ENCODE results near the gene ZNF282.

ZNF282 gene

GRCh38 chr7:149195180-149196150 is at the start of gene ZNF282:
Gene ZNF282 (plus strand): TSS chr7:149195546. CDS start chr7:149195590, 44 bp downstream.
- peak; percentile 47 to 59 for DNase-seq (ENCODE audit: low read depth in 1 of 2, low spot score in 1 of 2)

- DNase-seq (ENCODE audit: low read depth in 1 of 2, low spot score in 1 of 2): peak; percentile 66 to 71
Observed at GRCh38 chr7:149147072-149147751, 48.1 kb upstream of the ZNF282 start, which contains the start of gene ZNF398. Gene ZNF398 (plus strand): TSS chr7:149147453. CDS start chr7:149147743, 290 bp downstream.

DNA sequence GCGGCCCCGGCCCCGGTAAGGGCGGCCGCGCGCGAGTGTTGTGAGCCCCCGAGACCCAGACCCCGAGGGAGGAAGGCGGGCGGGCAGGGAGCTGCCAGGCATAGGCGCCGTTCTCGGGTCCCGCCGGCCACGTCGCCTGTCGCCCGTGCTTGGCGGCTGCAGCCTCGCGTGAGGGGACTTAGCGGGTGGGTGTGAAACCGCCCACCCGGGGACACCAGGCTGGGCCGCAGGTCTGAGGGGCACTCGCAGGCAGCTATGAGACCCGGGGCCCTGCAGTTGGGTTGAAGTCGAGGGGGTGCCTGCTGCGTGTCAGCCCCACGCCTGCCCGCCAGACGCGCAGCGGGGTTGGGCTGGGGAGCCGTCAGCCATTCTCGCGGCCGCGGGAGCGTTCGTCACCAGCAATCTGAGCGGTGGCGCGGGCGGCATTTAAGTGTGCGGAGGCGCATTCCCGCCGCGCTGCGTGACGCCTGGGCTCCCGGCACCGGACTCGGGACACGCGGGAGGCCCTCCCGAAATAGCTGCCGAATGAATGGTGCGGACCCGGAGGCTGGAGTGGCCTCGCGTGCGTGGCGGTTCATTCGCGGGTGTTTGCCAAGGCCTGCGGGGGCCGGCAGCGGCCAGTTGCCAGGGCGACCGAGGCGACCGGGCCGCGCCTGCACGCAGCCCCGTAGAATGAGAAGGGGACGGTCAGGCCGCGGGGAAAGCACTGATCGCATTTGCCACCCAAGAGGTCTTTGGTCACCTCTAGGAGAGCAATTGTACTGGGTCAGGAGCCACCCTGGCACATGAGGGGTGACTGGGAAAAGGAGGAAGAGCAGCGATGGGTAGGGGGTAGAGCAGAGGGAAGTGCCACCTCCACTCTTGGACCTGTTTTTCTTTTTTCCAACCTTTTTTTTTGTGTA is 47.3 kb upstream of the ZNF282 start:
- peak; percentile 29 to 54 for DNase-seq (ENCODE audit: low read depth in 1 of 2, low spot score in 1 of 2)

- no peak for DNase-seq (ENCODE audit: low read depth in 1 of 2, low spot score in 1 of 2)
Observed at GRCh38 chr7:149150981-149151380, 44.4 kb upstream of the ZNF282 start.

GRCh38 chr7:149153346-149153745 is 42.0 kb upstream of the ZNF282 start:
- no peak for DNase-seq (ENCODE audit: low read depth in 1 of 2, low spot score in 1 of 2)

- no peak for DNase-seq (ENCODE audit: low read depth in 1 of 2, low spot score in 1 of 2)
Observed at GRCh38 chr7:149154056-149154455, 41.3 kb upstream of the ZNF282 start.

GRCh38 chr7:149156898-149157297 is 38.4 kb upstream of the ZNF282 start:
- DNase-seq (ENCODE audit: low read depth in 1 of 2, low spot score in 1 of 2): no peak

- no peak for DNase-seq (ENCODE audit: low read depth in 1 of 2, low spot score in 1 of 2)
Observed at GRCh38 chr7:149161241-149161848, 34.0 kb upstream of the ZNF282 start.

DNA sequence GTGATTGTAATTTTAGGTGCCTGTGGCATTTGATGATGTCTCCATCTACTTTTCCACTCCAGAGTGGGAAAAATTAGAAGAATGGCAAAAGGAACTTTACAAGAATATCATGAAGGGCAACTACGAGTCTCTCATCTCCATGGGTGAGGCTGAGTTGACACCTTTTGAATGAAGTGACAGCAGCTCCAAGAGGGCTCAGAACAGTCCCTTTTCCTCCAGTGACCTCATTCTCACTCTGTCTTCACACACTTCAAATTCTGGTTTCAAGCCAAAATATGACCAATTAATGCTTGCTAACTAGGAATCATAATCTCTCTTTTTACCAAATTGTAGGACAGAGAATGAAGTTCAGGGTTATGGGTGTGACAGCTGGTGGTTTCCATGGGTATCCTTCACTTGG is 29.2 kb upstream of the ZNF282 start:
- DNase-seq (ENCODE audit: low read depth in 1 of 2, low spot score in 1 of 2): no peak

DNA sequence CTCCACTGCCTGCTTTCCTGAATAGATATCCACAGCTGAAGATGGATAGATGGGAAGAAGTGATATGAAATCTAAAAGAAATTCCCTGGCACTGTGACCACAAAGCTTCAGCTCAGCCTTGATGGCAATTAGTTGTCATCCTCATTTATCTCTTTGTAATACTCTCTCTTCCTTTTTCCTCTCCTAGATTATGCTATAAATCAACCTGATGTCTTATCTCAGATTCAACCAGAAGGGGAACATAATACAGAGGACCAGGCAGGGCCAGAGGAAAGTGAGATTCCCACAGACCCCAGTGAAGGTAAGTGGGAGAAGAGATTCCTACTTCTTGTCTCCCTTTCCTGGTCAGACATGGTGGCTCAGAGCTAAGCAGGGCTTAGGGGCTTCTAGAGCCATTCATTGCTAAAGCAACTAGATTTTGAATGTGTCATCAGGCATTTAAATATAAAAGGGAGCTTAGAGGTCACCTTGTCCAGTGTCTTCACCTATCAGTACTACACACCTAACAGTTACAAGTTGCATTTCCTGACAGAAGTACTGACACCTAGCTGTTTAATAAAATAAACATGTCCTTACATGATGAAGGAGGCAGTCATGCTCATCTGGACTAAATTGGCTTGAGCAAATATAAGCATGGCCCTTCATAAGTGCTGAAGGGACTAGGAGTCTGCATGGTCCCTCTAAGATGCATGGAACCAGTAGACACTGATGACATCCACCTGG is 28.6 kb upstream of the ZNF282 start:
- no peak for DNase-seq (ENCODE audit: low read depth in 1 of 2, low spot score in 1 of 2)

GRCh38 chr7:149171892-149172533 is 23.3 kb upstream of the ZNF282 start:
- no peak for DNase-seq (ENCODE audit: low read depth in 1 of 2, low spot score in 1 of 2)

- no peak for DNase-seq (ENCODE audit: low read depth in 1 of 2, low spot score in 1 of 2)
Observed at GRCh38 chr7:149172534-149172920, 22.8 kb upstream of the ZNF282 start.

GRCh38 chr7:149175150-149175549 is 20.2 kb upstream of the ZNF282 start:
- DNase-seq (ENCODE audit: low read depth in 1 of 2, low spot score in 1 of 2): no peak

- no peak for DNase-seq (ENCODE audit: low read depth in 1 of 2, low spot score in 1 of 2)
Observed at GRCh38 chr7:149179241-149179640, 16.1 kb upstream of the ZNF282 start.

DNA sequence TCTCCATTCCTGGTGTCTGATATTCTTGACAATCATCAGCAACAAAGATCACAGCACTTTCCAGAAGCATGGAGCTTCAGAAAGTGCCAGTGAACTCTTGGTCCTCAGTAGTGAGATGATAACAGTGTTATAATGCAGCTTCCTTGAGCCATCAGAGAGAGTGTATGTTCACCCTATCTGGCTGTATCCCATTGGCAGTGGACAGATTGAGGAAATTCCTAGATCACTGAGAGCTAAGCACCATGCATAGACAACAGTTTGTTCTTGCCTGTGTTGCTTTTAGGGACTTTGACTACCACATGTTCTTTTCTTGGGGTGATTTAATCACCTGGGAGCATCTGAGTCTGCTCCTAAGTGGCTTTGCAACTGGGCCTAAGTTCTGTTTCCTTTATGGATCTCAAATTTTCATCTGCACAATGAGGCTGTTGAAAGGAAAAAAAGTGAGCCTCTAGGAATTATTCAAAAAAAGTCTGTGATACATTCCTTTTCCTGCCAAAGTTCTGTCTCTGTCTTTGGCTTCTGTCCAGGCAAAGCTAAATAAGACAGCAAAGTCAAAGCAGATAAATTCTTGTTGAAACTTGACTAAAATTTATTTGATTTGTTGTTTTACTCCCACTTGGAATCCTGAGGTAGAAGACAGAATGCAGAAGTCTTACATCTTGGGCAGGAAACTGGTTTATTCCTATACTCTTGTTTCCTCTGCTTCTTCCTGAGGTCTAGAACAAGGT is 14.5 kb upstream of the ZNF282 start:
- DNase-seq (ENCODE audit: low read depth in 1 of 2, low spot score in 1 of 2): no peak

DNA sequence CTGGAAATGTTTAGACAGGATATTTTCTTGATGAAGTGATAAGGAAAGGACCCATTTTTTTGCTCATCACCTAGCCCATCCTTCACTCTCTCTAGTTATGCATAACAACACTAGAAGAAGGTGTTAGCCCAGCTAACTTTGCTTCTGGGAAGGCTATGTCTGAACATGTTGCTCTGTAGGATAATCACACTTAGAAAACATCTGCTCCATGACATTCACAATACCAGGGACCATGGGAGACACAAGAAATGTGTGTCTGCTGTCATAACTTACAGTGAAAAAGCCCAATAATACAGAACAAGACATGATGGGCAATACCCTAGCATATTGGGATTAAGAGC is 13.9 kb upstream of the ZNF282 start:
- no peak for DNase-seq (ENCODE audit: low read depth in 1 of 2, low spot score in 1 of 2)

DNA sequence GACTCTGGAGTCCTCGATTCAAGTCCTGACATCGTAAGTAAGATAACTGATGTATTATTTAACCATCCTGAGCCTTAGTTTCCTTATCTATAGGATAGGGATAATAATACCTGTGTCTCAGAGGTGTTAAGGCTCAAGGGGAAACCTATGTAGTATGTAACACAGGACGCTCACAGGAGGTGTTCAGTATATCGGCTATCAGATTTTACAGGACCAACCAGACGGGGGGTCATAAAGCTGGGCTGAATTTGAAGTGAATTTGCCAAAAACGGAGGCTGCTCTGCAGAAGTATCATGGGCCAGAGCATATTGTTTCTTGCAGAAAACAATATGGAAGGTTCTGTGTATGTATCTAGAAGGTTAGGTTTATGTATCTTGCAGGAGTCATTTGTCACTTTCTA is 11.1 kb upstream of the ZNF282 start:
- DNase-seq (ENCODE audit: low read depth in 1 of 2, low spot score in 1 of 2): no peak

GRCh38 chr7:149188213-149188612 is 7.1 kb upstream of the ZNF282 start:
- DNase-seq (ENCODE audit: low read depth in 1 of 2, low spot score in 1 of 2): no peak

DNA sequence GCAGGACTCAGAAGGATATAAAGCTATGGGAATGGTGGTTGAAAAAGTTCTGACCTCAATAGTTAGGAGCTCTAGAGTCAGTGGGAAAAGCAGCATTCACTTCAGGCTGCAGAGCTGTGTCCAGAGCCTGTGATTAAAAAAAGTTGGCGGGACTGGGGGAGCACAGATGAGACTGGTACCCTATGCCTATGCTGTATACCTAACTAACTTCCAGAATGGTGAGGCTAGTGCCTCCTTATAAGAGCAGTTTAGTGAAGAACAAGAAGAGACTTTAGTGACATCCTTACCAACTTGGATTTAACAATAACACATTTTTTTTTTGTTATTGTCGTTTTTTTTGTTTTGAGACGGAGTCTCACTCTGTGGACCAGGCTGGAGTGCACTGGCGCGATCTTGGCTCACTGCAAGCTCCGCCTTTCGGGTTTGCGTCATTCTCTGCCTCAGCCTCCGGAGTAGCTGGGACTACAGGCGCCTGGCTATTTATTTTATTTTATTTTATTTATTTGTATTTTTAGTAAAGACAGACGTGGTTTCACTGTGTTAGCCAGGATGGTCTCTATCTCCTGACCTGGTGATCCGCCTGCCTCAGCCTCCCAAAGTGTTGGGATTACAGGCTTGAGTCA is 6.6 kb upstream of the ZNF282 start:
- no peak for DNase-seq (ENCODE audit: low read depth in 1 of 2, low spot score in 1 of 2)

Data from activated T-helper 1 cell treated with anti-CD3 and anti-CD28 coated beads, Interleukin-2, amount 50 U/mL, for 16 hours (primary cell).